GM12878 (cell line): ENCODE data around the gene ANO3. TPM values are rescaled to one million over a fixed set of nuclear protein-coding genes. Genes with fewer than 3 reads are reported as not detected.

Source experiments
- ATAC-seq: fragments of 200-7000 bp; cut with Tn5 transposase; 3 replicates; pipeline ENCODE4 v1.9.1; 2020; ENCODE audit warnings: mild to moderate bottlenecking, moderate library complexity
- BruUV-seq: library from RNA; stranded (reverse); fragments of 400-500 nt; replicated peaks from 2 replicates; lab custom pipeline; 2021; lab: Mats Ljungman, UMichigan
- CTCF ChIA-PET: fragments of 300-600 bp; sonication (Branson Sonifier 250); formaldehyde crosslinking; extraction: SDS; loops from one replicate; lab custom pipeline; 2021; ENCODE audit warnings: inconsistent platforms; lab: Yijun Ruan, JAX
- POLR2A ChIA-PET: fragments of 350-600 bp; formaldehyde crosslinking; extraction: SDS; loops from one replicate; lab custom pipeline; 2021; ENCODE audit warnings: inconsistent platforms; lab: Charles Lee
- RAD21 ChIA-PET: fragments of 300-600 bp; sonication (Branson Sonifier 250); formaldehyde crosslinking; loops from one replicate; lab custom pipeline; 2023; ENCODE audit warnings: antibody characterized with exemption; ENCODE audit not compliant: unreplicated experiment; lab: Charles Lee
- SMC1A ChIA-PET: fragments of 300-600 bp; sonication (Branson Sonifier 250); formaldehyde crosslinking; loops from one replicate; lab custom pipeline; 2023; ENCODE audit not compliant: unreplicated experiment, uncharacterized antibody; lab: Charles Lee
- DNase-seq: peaks from one replicate; pipeline ENCODE4 v3.0.0-alpha.2; 2011; ENCODE audit warnings: low read depth, low spot score
- FAIRE-seq: peaks from 3 replicates; lab custom pipeline; 2011; peaks lifted over from hg19 to GRCh38; lab: Jason Lieb, UNC
- H2AFZ ChIP-seq: 2 replicates; pipeline ENCODE4 v1.6.0; 2011; ENCODE audit warnings: low read depth, low read length, control low read depth; ENCODE audit not compliant: control insufficient read depth
- H3K27ac ChIP-seq: 2 replicates; pipeline ENCODE4 v1.5.1; 2011; ENCODE audit warnings: control low read depth; ENCODE audit not compliant: control insufficient read depth, insufficient read depth
- H3K27me3 ChIP-seq, 2 experiments: replicated peaks in 1 of 2; 2 replicates each; pipeline versions ENCODE4 v1.6.0 to v1.6.1; 2011; ENCODE audit warnings: low read length in 1 of 2; ENCODE audit not compliant: control insufficient read depth in 2 of 2, insufficient read depth in 2 of 2
- H3K36me3 ChIP-seq, 2 experiments: 2 replicates each; pipeline ENCODE4 v1.5.1; 2011; ENCODE audit warnings: low read length in 1 of 2; ENCODE audit not compliant: control insufficient read depth in 2 of 2, insufficient read depth in 2 of 2
- H3K4me1 ChIP-seq: 2 replicates; pipeline ENCODE4 v1.6.1; 2011; ENCODE audit warnings: mild to moderate bottlenecking, low read length, moderate library complexity, mixed read lengths; ENCODE audit not compliant: control insufficient read depth, insufficient read depth
- H3K4me2 ChIP-seq: 2 replicates; pipeline ENCODE4 v1.6.0; 2011; ENCODE audit warnings: control low read depth; ENCODE audit not compliant: control insufficient read depth, insufficient read depth
- H3K4me3 ChIP-seq: fragments of 200-600 bp; sonication (generic); 2 replicates; pipeline ENCODE4 v1.5.1; 2016
- H3K79me2 ChIP-seq: 2 replicates; pipeline ENCODE4 v1.6.0; 2011; ENCODE audit warnings: low read length; ENCODE audit not compliant: control insufficient read depth, insufficient read depth
- H3K9ac ChIP-seq: 2 replicates; pipeline ENCODE4 v1.8.0; 2011; ENCODE audit warnings: low read length, control low read depth, mixed read lengths; ENCODE audit not compliant: control insufficient read depth, insufficient read depth
- H3K9me3 ChIP-seq: replicated peaks from 3 replicates; pipeline ENCODE4 v1.5.1; 2011; ENCODE audit warnings: mild to moderate bottlenecking, low read length; ENCODE audit not compliant: control insufficient read depth, insufficient read depth
- H4K20me1 ChIP-seq: 2 replicates; pipeline ENCODE4 v1.6.0; 2011; ENCODE audit not compliant: control insufficient read depth, insufficient read depth
- BRCA1 ChIP-seq: IDR thresholded peaks from 2 replicates; pipeline ENCODE4 v1.6.1; 2011; ENCODE audit warnings: low read depth, low read length, improper control_type of control experiment
- CBX5 ChIP-seq: sonication (generic); IDR thresholded peaks from 2 replicates; pipeline ENCODE4 v1.6.1; 2016; ENCODE audit warnings: low read depth, moderate library complexity, mild to moderate bottlenecking, inconsistent platforms
- CEBPZ ChIP-seq: fragments of 150-350 bp; IDR thresholded peaks from 2 replicates; pipeline ENCODE4 v1.6.1; 2016; ENCODE audit warnings: low read depth, low read length
- CHD2 ChIP-seq: IDR thresholded peaks from 2 replicates; pipeline ENCODE4 v1.6.1; 2011; ENCODE audit warnings: low read depth, low read length, improper control_type of control experiment, borderline replicate concordance
- FOS ChIP-seq: IDR thresholded peaks from 3 replicates; pipeline ENCODE4 v1.6.1; 2011; ENCODE audit warnings: borderline replicate concordance; ENCODE audit not compliant: insufficient read length; ENCODE audit errors: extremely low read depth
- IKZF1 ChIP-seq: fragments of 450-650 bp; conservative IDR thresholded peaks from 2 replicates; pipeline ENCODE4 v1.6.1; 2017; ENCODE audit warnings: antibody characterized with exemption, mild to moderate bottlenecking
- IRF5 ChIP-seq: fragments of 450-650 bp; IDR thresholded peaks from 2 replicates; pipeline ENCODE4 v1.6.1; 2017; ENCODE audit warnings: borderline replicate concordance
- MAX ChIP-seq: IDR thresholded peaks from 2 replicates; pipeline ENCODE4 v1.6.1; 2012; ENCODE audit warnings: low read depth, low read length, improper control_type of control experiment
- NRF1 ChIP-seq: conservative IDR thresholded peaks from 2 replicates; pipeline ENCODE4 v1.6.1; 2011; ENCODE audit warnings: mild to moderate bottlenecking, low read depth, low read length, improper control_type of control experiment
- RCOR1 ChIP-seq: conservative IDR thresholded peaks from 2 replicates; pipeline ENCODE4 v1.6.1; 2012; ENCODE audit warnings: low read depth, low read length, improper control_type of control experiment
- RELB ChIP-seq: fragments of 450-650 bp; IDR thresholded peaks from 2 replicates; pipeline ENCODE4 v1.6.1; 2017; ENCODE audit warnings: low read depth, mild to moderate bottlenecking, moderate library complexity
- SMARCA5 ChIP-seq: fragments of 450-650 bp; IDR thresholded peaks from 2 replicates; pipeline ENCODE4 v1.6.1; 2017; ENCODE audit warnings: mild to moderate bottlenecking
- TARDBP ChIP-seq: IDR thresholded peaks from 2 replicates; pipeline ENCODE4 v1.6.1; 2016; ENCODE audit warnings: borderline replicate concordance
- TBL1XR1 ChIP-seq: IDR thresholded peaks from 2 replicates; pipeline ENCODE4 v1.6.1; 2012; ENCODE audit warnings: low read depth, low read length, improper control_type of control experiment
- TCF7 ChIP-seq: IDR thresholded peaks from 2 replicates; pipeline ENCODE4 v1.6.1; 2014; ENCODE audit warnings: antibody characterized with exemption, borderline replicate concordance
- WRNIP1 ChIP-seq: IDR thresholded peaks from 2 replicates; pipeline ENCODE4 v1.6.1; 2011; ENCODE audit warnings: low read depth, low read length, improper control_type of control experiment, borderline replicate concordance
- ZNF207 ChIP-seq: fragments of 450-650 bp; IDR thresholded peaks from 2 replicates; pipeline ENCODE4 v1.6.1; 2014; ENCODE audit warnings: antibody characterized with exemption, mild to moderate bottlenecking, borderline replicate concordance
- WGBS: methylation state at CpG from one replicate; pipeline ENCODE4 v1.1.6; 2016; ENCODE audit warnings: low lambda C conversion rate; ENCODE audit not compliant: insufficient replicate concordance, insufficient coverage; ENCODE audit errors: missing lambda C conversion rate; 5-methylcytosine and 5-hydroxymethylcytosine counted together
- in situ Hi-C: fragments of 300-500 bp; cut with MboI; formaldehyde crosslinking; loops from 9 replicates; pipeline ENCODE4 v1.14.3; 2018; ENCODE audit warnings: mixed read lengths
- intact Hi-C: fragments of 100-400 bp; cut with micrococcal nuclease; formaldehyde crosslinking; loops from one replicate; pipeline ENCODE4 v1.14.2; 2022; ENCODE audit not compliant: unreplicated experiment
- polyA plus RNA-seq, 11 experiments: library from polyadenylated mRNA; depleted of rRNA in 4 of 11; unstranded in 6 of 11; stranded (reverse) in 5 of 11; fragments of >200 nt; fragmentation: Nextera tagmentation in 4 of 11; fragmentation: Illumina TruSeq in 1 of 11; extraction: Ambion mirVana in 4 of 11; extraction: Trizol in 1 of 11; gene quantifications; 1 replicate in 1 of 11; 2 replicates in 10 of 11; pipeline versions ENCODE4 v1.2.1 to v1.2.3, GENCODE V29; 2011 to 2016; ENCODE audit warnings: inconsistent platforms in 2 of 11, missing spikeins in 2 of 11, low read depth in 1 of 11
- total RNA-seq, 4 experiments: library from RNA; depleted of rRNA in 3 of 4; stranded (reverse); fragments of >200 nt in 3 of 4; fragmentation: Illumina TruSeq in 1 of 4; extraction: Trizol in 1 of 4; gene quantifications; 2 replicates each; pipeline versions ENCODE4 v1.2.1 to v1.2.3, GENCODE V29; 2013 to 2021

ANO3 gene
- total and polyA plus RNA-seq, 10 of the 15 experiments (the other 5 are each of a cell fraction or from before 2014, with no cell fraction given) = 0.13 to 5.9 (median 0.44) TPM

DNA sequence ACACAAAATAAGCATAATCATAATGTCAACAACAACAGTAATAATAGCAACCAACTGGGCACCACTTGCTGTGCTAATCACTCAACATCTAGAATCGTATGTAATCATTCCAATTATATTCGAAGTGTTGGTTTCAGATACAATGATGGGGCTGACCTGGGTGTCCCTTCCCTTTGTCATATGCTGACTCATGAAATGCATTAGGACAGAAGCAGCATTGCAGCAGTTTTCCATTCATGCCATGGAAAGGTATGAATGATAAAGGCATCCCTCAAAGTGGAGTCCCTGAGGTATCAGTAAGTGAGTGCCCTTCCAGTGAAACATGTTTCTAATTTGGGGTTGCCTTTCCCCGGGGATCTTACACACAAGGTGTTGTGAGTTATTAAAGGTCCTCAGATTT is 46.3 kb upstream of the ANO3 start:
- intact Hi-C loops = loop anchor here (2.0 to 10.0 kb wide), 2 partner anchors 873 to 1199 kb away; no protein-coding TSS in a partner anchor
- WGBS = 25% methylated on average over 3 of the region's 3 CpGs
- H3K27ac ChIP-seq = no peak overlapping the region
- ATAC-seq (no peak), DNase-seq (no peak), FAIRE-seq (no peak)
- ChIA-PET RAD21 (interaction anchor here (1.6 kb wide), 1 partner anchor 1200 kb away, joined by 4 read pairs; no protein-coding TSS in a partner anchor), CTCF (interaction anchor here (0.7 to 2.2 kb wide), 13 partner anchors 10 to 1200 kb away, joined by 3 to 25 read pairs (median 5); no protein-coding TSS in a partner anchor), POLR2A (no interaction called here), SMC1A (interaction anchor here (1.0 to 2.2 kb wide), 5 partner anchors 11 to 874 kb away, joined by 3 to 9 read pairs (median 4); partner anchors contain the start of gene ANO3)
- H3K4me2 ChIP-seq = no peak overlapping the region
- H3K79me2 ChIP-seq = no peaks in the 10 kb centered on the region
- H3K4me1 ChIP-seq = no peaks in the 10 kb centered on the region
- H3K9ac ChIP-seq = no peak overlapping the region
- no TSS peak for BruUV-seq
- no peaks in the 10 kb centered on the region for H3K27me3 ChIP-seq
- no peak for TF ChIP-seq RCOR1
- no peak for TF ChIP-seq IKZF1
- no peak for TF ChIP-seq IRF5
- TF ChIP-seq TARDBP = no peak
- TF ChIP-seq MAX = no peak
- no peak for TF ChIP-seq TBL1XR1
- no peak for TF ChIP-seq FOS
- no peak for TF ChIP-seq CBX5
- TF ChIP-seq WRNIP1 = no peak
- no peak for TF ChIP-seq CHD2
- no peak for TF ChIP-seq TCF7
- TF ChIP-seq ZNF207 = no peak
- no peak for TF ChIP-seq BRCA1
- no peak for TF ChIP-seq SMARCA5
- TF ChIP-seq RELB = no peak
- TF ChIP-seq CEBPZ = no peak
- no peak for TF ChIP-seq NRF1
- TF ChIP-seq, all 136 proteins: peak for 0
- in situ Hi-C loops = no loop called here
- Histone ChIP-seq H3K36me3 (no peaks in the 10 kb centered on the region), H2AFZ (no peak overlapping the region), H3K9me3 (no peaks in the 10 kb centered on the region), H3K4me3 (no peak overlapping the region), H4K20me1 (no peaks in the 10 kb centered on the region)
